GM23248 (cell line): ENCODE data around the gene NAA50.

Source experiments
- EZH2 ChIP-seq: fragments of 200-600 bp; sonication (generic); IDR thresholded peaks from 2 replicates; pipeline ENCODE4 v1.6.1; 2018; ENCODE audit warnings: antibody characterized with exemption, mild to moderate bottlenecking; ENCODE audit not compliant: insufficient read depth, poor library complexity, severe bottlenecking
- EZH2phosphoT487 ChIP-seq: fragments of 200-600 bp; sonication (generic); IDR thresholded peaks from 2 replicates; pipeline ENCODE4 v1.6.1; 2018; ENCODE audit warnings: antibody characterized with exemption, moderate library complexity, mild to moderate bottlenecking, low read depth; ENCODE audit not compliant: insufficient read depth

DNA sequence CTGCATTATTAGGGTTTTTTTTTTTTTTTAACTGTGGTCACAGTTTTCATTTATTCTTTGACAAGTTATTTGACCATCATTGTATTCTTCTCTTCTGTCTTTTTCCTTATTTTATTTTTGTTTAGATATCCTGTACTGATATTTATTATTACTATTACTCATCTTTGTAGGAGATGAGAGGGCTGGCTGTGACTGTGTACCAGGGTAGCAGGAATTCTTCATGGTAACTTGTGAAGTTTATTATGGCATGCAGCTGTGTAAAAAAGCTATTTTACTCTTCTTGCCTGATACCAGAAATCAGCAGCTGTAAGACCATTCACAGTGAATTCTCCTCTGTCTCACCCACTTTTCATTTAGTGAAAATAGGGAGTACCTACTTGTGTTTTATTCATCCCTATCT lies 45.3 kb upstream of the NAA50 start:
- TF ChIP-seq EZH2phosphoT487, result no peak
- no peak for TF ChIP-seq EZH2
